Endodermal cell (in vitro differentiated cells): Measurements from ENCODE around the gene PYGB. TPM values are rescaled to one million over a fixed set of nuclear protein-coding genes. Genes with fewer than 3 reads are reported as not detected.

Experiments
- DNase-seq: peaks from one replicate; pipeline ENCODE4 v3.0.0-alpha.2; 2017
- H3K27ac ChIP-seq: 2 replicates; pipeline ENCODE4 v1.5.1; 2013; ENCODE audit warnings: mild to moderate bottlenecking, low read depth, low read length, moderate library complexity
- H3K27me3 ChIP-seq: 2 replicates; pipeline ENCODE4 v1.6.1; 2013; ENCODE audit warnings: mild to moderate bottlenecking, low read length, moderate library complexity; ENCODE audit not compliant: insufficient read depth, control insufficient read depth, poor library complexity, severe bottlenecking
- H3K36me3 ChIP-seq: 2 replicates; pipeline ENCODE4 v1.7.0; 2013; ENCODE audit warnings: mild to moderate bottlenecking, low read length, moderate library complexity; ENCODE audit not compliant: control insufficient read depth, insufficient read depth
- H3K4me1 ChIP-seq: one replicate; pipeline ENCODE4 v1.7.0; 2013; ENCODE audit warnings: low read length; ENCODE audit not compliant: control insufficient read depth, insufficient read depth
- H3K4me3 ChIP-seq: 2 replicates; pipeline ENCODE4 v1.5.1; 2013; ENCODE audit warnings: mild to moderate bottlenecking, low read length, moderate library complexity
- H3K9ac ChIP-seq: 2 replicates; pipeline ENCODE4 v1.6.1; 2013; ENCODE audit warnings: mild to moderate bottlenecking, low read length, moderate library complexity; ENCODE audit not compliant: poor library complexity, severe bottlenecking; ENCODE audit errors: extremely low read depth
- H3K9me3 ChIP-seq: 2 replicates; pipeline ENCODE4 v1.6.1; 2013; ENCODE audit warnings: mild to moderate bottlenecking, low read length, moderate library complexity; ENCODE audit not compliant: control insufficient read depth
- H3K27ac Mint-ChIP-seq: 2 replicates; pipeline ENCODE4 v1.8.0; 2020; ENCODE audit warnings: mixed read lengths
- H3K27me3 Mint-ChIP-seq: 2 replicates; pipeline ENCODE4 v1.8.0; 2021; ENCODE audit warnings: mild to moderate bottlenecking, mixed read lengths; ENCODE audit not compliant: insufficient read depth
- H3K36me3 Mint-ChIP-seq: 2 replicates; pipeline ENCODE4 v1.8.0; 2020; ENCODE audit warnings: low read depth, mixed read lengths
- H3K4me1 Mint-ChIP-seq: 2 replicates; pipeline ENCODE4 v1.8.0; 2020; ENCODE audit warnings: mixed read lengths
- H3K4me3 Mint-ChIP-seq: 2 replicates; pipeline ENCODE4 v1.8.0; 2020; ENCODE audit warnings: mild to moderate bottlenecking, moderate library complexity, mixed read lengths
- H3K9me3 Mint-ChIP-seq: 2 replicates; pipeline ENCODE4 v1.8.0; 2020; ENCODE audit warnings: mild to moderate bottlenecking, mixed read lengths
- CTCF ChIP-seq: fragments of 200-600 bp; sonication (generic); conservative IDR thresholded peaks from 2 replicates; pipeline ENCODE4 v1.5.0; 2021; ENCODE audit warnings: antibody characterized with exemption, mild to moderate bottlenecking
- WGBS, 2 experiments: methylation state at CpG; one replicate each; pipeline versions ENCODE4 v1.1.5 to v1.1.7; 2013; ENCODE audit warnings: missing lambda C conversion rate in 2 of 2, mixed read lengths in 1 of 2; ENCODE audit not compliant: insufficient coverage in 1 of 2, insufficient read length in 1 of 2; 5-methylcytosine and 5-hydroxymethylcytosine counted together
- total RNA-seq, 2 donors: library from RNA; stranded (reverse); fragmentation: NEBNext Ultra II Directional in 1 of 2; extraction: Animal tissue kit (Norgen Biotek cat#: 25700) in 1 of 2; gene quantifications; 2 replicates in 1 of 2; 3 replicates in 1 of 2; pipeline ENCODE4 v1.2.1, GENCODE V29; 2021

Gene PYGB
- total RNA-seq, 2 donors from 2014 or later, result 59.3 to 66.8 TPM

- H3K27me3 ChIP-seq, result no peaks in the 10 kb centered on the region
- peaks cover under 1% of the 10 kb centered on the region for H3K9me3 ChIP-seq
- H3K9me3 Mint-ChIP-seq, result peaks cover under 1% of the 10 kb centered on the region
- H3K36me3 Mint-ChIP-seq, result peaks cover 5% of the 10 kb centered on the region
- no peak for TF ChIP-seq CTCF
- peaks cover 5% of the 10 kb centered on the region for H3K27me3 Mint-ChIP-seq
- peak overlapping the region; percentile 79 for H3K27ac Mint-ChIP-seq
- H3K36me3 ChIP-seq, result peaks cover 7% of the 10 kb centered on the region
- no peak for DNase-seq
- peak overlapping the region; percentile 99 for H3K4me3 ChIP-seq
- H3K4me3 Mint-ChIP-seq, result peak overlapping the region; percentile 76
- H3K27ac ChIP-seq, result peak overlapping the region; percentile 84
- 3 to 7% methylated on average over 5 of the region's 6 CpGs for WGBS, 2 experiments
- H3K9ac ChIP-seq, result peak overlapping the region; percentile 73
- no peaks in the 10 kb centered on the region for H3K4me1 ChIP-seq
- H3K4me1 Mint-ChIP-seq, result peaks cover 49% of the 10 kb centered on the region
Measured at GRCh38 chr20:25248786-25249172, 894 bp downstream of the PYGB start.

- Histone ChIP-seq H3K4me1 (no peaks in the 10 kb centered on the region), H3K4me3 (peak overlapping the region; percentile 99), H3K27ac (no peak overlapping the region), H3K27me3 (no peaks in the 10 kb centered on the region), H3K9ac (peak overlapping the region; percentile 73), H3K36me3 (peaks cover 9% of the 10 kb centered on the region), H3K9me3 (no peaks in the 10 kb centered on the region)
- peaks cover 5% of the 10 kb centered on the region for H3K27me3 Mint-ChIP-seq
- H3K27ac Mint-ChIP-seq, result no peak overlapping the region
- 77 to 82% methylated on average over 8 of the region's 9 CpGs for WGBS, 2 experiments
- DNase-seq, result no peak
- peak overlapping the region; percentile 76 for H3K4me3 Mint-ChIP-seq
- peaks cover 51% of the 10 kb centered on the region for H3K4me1 Mint-ChIP-seq
- H3K9me3 Mint-ChIP-seq, result no peaks in the 10 kb centered on the region
- H3K36me3 Mint-ChIP-seq, result peaks cover 5% of the 10 kb centered on the region
- no peak for TF ChIP-seq CTCF
Measured at GRCh38 chr20:25249198-25249931, 1.5 kb downstream of the PYGB start.

- no peak for TF ChIP-seq CTCF
- Histone ChIP-seq H3K4me1 (peaks cover 2% of the 10 kb centered on the region), H3K9me3 (no peaks in the 10 kb centered on the region), H3K27me3 (no peaks in the 10 kb centered on the region), H3K36me3 (peaks cover 19% of the 10 kb centered on the region), H3K4me3 (peak overlapping the region; percentile 15), H3K9ac (no peak overlapping the region), H3K27ac (no peak overlapping the region)
- H3K27me3 Mint-ChIP-seq, result peaks cover 5% of the 10 kb centered on the region
- H3K36me3 Mint-ChIP-seq, result peaks cover 5% of the 10 kb centered on the region
- peak; percentile 17 for DNase-seq
- no peak overlapping the region for H3K4me3 Mint-ChIP-seq
- 86 to 87% methylated on average over 3 of the region's 3 CpGs for WGBS, 2 experiments
- H3K27ac Mint-ChIP-seq, result no peak overlapping the region
- peaks cover 53% of the 10 kb centered on the region for H3K4me1 Mint-ChIP-seq
- H3K9me3 Mint-ChIP-seq, result no peaks in the 10 kb centered on the region
Measured at GRCh38 chr20:25250508-25250907, 2.6 kb downstream of the PYGB start.
